HEK293 (cell line): ENCODE measurements around the gene DDX25.

Experiments used
- BCL11B ChIP-seq: fragments of 450-650 bp; formaldehyde crosslinking; IDR thresholded peaks from 2 replicates; pipeline ENCODE4 v1.5.1; 2016; ENCODE audit warnings: low read depth, missing biosample characterization, missing genetic modification characterization
- CTCF ChIP-seq: fragments of 450-650 bp; formaldehyde crosslinking; IDR thresholded peaks from 2 replicates; pipeline ENCODE4 v1.5.1; 2016; ENCODE audit warnings: missing biosample characterization, missing genetic modification characterization
- HOXA7 ChIP-seq: sonication (generic); formaldehyde crosslinking; IDR thresholded peaks from 2 replicates; pipeline ENCODE4 v1.8.1; 2022; ENCODE audit warnings: missing genetic modification reagents, borderline replicate concordance
- HOXC10 ChIP-seq: sonication (generic); formaldehyde crosslinking; IDR thresholded peaks from 2 replicates; pipeline ENCODE4 v1.8.1; 2023; ENCODE audit warnings: mild to moderate bottlenecking, missing genetic modification reagents
- SETDB1 ChIP-seq: IDR thresholded peaks from one replicate; pipeline ENCODE4 v1.6.1; 2017; ENCODE audit warnings: mild to moderate bottlenecking, low read length, moderate library complexity, mixed read lengths; ENCODE audit not compliant: insufficient read length
- ZBTB21 ChIP-seq: fragments of 450-650 bp; formaldehyde crosslinking; IDR thresholded peaks from 2 replicates; pipeline ENCODE4 v1.5.1; 2017; ENCODE audit warnings: missing biosample characterization, missing genetic modification characterization
- ZNF121 ChIP-seq: fragments of 450-650 bp; formaldehyde crosslinking; IDR thresholded peaks from 2 replicates; pipeline ENCODE4 v1.5.1; 2016; ENCODE audit warnings: missing biosample characterization, missing genetic modification characterization
- ZNF184 ChIP-seq: fragments of 450-650 bp; IDR thresholded peaks from 2 replicates; pipeline ENCODE4 v1.5.1; 2018; ENCODE audit warnings: missing biosample characterization, mild to moderate bottlenecking, missing genetic modification characterization
- ZNF24 ChIP-seq: fragments of 450-650 bp; formaldehyde crosslinking; IDR thresholded peaks from 2 replicates; pipeline ENCODE4 v1.5.1; 2016; ENCODE audit warnings: missing biosample characterization, missing genetic modification characterization
- ZNF555 ChIP-seq: fragments of 450-650 bp; formaldehyde crosslinking; conservative IDR thresholded peaks from 2 replicates; pipeline ENCODE4 v1.5.1; 2017; ENCODE audit warnings: missing biosample characterization, mild to moderate bottlenecking, missing genetic modification characterization, inconsistent platforms
- ZNF560 ChIP-seq: fragments of 450-650 bp; formaldehyde crosslinking; IDR thresholded peaks from 2 replicates; pipeline ENCODE4 v1.5.1; 2017; ENCODE audit warnings: missing biosample characterization, missing genetic modification characterization, borderline replicate concordance
- ZNF629 ChIP-seq: fragments of 450-650 bp; formaldehyde crosslinking; IDR thresholded peaks from 2 replicates; pipeline ENCODE4 v1.5.1; 2017; ENCODE audit warnings: missing biosample characterization, missing genetic modification characterization
- ZNF777 ChIP-seq: fragments of 450-650 bp; formaldehyde crosslinking; IDR thresholded peaks from 2 replicates; pipeline ENCODE4 v1.5.1; 2017; ENCODE audit warnings: missing biosample characterization, missing genetic modification characterization, borderline replicate concordance
- ZSCAN5A ChIP-seq: fragments of 450-650 bp; formaldehyde crosslinking; IDR thresholded peaks from 2 replicates; pipeline ENCODE4 v1.5.1; 2016; ENCODE audit warnings: missing biosample characterization, missing genetic modification characterization

GRCh38 chr11:125946712-125947418 is 42.6 kb downstream of the DDX25 start:
- TF ChIP-seq ZNF555 (tag by site-specific recombination) = no peak
- no peak for TF ChIP-seq CTCF (tag by site-specific recombination)
- TF ChIP-seq ZBTB21 (tag by site-specific recombination) = no peak
- TF ChIP-seq ZNF777 (tag by site-specific recombination) = no peak
- no peak for TF ChIP-seq ZNF24
- no peak for TF ChIP-seq ZNF560 (tag by site-specific recombination)
- no peak for TF ChIP-seq SETDB1
- no peak for TF ChIP-seq ZSCAN5A
- no peak for TF ChIP-seq BCL11B (tag by site-specific recombination)
- no peak for TF ChIP-seq ZNF184
- TF ChIP-seq HOXA7 (CRISPR knock-in tag) = no peak
- TF ChIP-seq ZNF629 (tag by site-specific recombination) = no peak
- TF ChIP-seq HOXC10 = no peak
- TF ChIP-seq ZNF121 = no peak
